NCI-H1694 (cell line): Measurements from ENCODE around the gene AQP6.

Experiments used
- DNase-seq: peaks from one replicate; lab custom pipeline; 2025; lab: John Stamatoyannopoulos, UW

Gene AQP6

GRCh38 chr12:49943625-49943960 is 29.2 kb upstream of the AQP6 start:
- no peak for DNase-seq

DNA sequence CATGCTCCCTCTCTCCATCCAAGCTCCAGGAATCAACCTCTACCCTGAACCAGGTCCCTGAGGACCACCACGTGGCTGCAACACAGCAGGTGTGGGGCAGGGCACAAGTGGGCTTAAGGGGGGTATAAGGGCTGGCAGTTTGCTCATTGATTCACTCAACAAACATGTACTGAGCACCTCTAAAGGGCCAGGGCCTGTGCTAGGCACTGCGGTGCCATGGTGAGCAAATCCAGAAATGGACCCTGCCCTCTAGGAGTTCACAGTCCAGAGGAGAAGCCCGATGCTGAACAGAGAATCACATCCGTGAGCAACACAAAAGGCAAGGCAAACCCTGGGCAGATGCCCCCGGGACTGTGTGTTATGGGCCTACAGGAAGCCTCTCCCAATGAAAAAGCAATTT is 28.7 kb upstream of the AQP6 start:
- DNase-seq = no peak

DNA sequence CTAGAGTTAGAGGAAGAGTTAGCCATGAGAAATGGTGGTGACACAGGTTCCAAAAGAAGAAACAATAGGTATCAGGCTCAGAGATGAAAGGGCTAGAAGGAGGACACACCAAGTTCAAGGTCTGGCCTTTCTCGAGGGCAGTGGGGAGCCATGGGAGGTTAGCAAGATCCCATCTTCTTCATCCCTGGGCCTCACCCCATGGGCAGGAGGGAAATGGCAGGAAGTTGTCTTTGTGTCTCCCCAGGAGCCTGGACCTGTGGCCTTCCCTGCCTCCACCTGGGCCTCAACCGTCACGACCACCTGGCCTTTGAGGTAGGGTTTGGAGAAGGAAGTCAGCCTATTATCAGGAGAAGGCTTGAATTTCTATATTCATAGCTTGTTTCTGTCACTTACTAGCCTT is 28.0 kb upstream of the AQP6 start:
- no peak for DNase-seq

DNA sequence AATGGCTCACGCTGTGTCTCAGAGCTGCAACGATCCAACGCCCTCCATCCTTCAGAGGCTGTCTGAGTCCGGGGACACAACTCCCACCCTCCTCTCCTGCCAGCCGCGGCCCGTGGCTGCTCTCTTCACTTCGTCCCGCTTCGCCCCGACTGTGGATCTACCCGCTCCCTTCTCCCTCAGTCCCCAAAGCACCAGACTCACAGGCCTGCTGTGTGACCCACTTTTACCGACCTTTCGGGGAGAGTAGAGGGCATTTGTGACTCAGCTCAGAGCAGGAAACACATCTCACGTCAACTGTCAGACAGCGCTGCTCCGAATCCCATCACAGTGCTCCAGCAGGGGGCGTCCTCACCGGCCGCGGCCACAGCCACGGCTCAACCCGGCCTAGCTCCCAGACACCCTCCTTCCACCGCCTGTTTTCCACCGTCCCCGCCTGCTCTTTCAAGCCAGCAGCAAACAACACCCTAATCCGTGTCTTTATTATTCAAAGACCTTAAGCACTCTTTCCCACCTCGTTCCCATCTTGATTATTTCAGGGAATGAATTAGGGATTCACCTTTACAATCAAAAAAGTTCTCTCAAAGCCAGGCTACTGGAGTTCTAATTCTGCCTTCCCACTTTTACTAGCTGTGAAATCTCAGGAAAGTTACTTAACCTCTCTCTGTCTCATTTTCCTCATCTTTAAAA is 27.2 kb upstream of the AQP6 start:
- DNase-seq = peak; percentile 67

DNA sequence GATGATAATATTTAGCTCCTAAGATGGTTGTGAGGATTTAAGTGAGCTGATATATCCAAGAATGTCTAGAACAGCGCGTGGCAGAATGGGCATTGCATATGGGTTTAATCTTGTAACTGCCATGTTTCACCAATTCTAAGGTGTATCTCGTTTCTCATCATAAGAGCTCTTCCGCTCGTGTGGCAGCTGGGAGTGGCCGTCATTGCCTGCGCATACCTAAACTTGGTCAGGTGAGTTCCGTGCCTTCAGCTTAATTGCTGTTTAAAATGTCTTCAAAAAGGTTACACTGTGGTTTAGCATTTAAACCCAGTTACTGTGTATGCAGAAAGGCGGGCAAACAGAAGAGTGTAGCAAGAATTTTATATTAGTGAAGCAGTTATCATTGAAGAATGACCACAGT is 26.7 kb upstream of the AQP6 start:
- DNase-seq = no peak

DNA sequence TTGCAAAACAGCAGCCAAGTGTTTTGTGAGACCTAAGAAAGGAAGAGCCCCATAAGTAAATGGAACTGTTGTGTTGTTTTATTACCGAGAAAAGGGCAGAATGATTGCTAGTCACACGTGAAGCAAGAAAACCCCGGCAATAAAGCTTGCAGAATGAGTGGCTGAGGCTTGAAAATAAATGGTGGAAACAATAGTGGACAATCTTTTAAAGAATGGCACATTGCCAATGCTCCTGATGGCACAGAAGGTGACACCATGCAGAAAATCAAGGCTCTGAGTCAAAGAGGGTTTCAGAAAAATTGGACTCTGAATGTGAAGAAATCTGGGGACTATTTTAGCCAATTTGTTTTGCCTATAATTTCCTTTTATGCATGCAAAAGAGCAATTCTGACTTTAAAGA is 26.2 kb upstream of the AQP6 start:
- no peak for DNase-seq

DNA sequence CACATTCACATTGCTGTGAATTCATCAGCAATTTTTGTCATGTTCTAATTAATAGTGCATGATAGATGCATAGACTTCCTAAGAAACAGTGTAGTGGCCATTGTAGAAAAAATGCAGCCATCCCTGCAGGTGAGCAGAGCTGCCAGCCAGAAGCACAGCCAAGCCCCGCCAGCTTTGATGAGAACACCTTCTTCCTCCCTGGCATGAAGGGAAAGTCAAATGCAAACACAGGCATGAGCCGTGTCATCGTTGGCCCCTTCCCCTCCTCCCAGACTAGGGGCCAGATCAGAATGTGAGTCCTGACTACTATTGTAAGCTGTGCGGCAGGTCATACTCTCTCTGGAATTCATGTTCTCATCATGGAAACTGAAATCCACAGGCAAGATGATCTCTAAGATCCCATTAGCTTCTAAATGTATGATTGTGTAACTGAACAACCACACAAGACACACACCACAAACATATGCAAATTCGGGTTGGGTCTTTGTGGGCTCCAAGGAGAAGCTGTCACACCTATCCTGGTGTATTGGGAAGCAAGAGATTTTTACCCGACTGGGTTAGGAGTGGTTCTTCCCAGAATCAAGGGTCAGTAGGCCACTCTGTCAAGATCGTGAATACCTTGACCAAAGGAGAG is 25.0 kb upstream of the AQP6 start:
- no peak for DNase-seq

GRCh38 chr12:49948866-49949845 is 23.6 kb upstream of the AQP6 start:
- DNase-seq = no peak

- DNase-seq = no peak
Measured at GRCh38 chr12:49949866-49950265, 22.9 kb upstream of the AQP6 start.

DNA sequence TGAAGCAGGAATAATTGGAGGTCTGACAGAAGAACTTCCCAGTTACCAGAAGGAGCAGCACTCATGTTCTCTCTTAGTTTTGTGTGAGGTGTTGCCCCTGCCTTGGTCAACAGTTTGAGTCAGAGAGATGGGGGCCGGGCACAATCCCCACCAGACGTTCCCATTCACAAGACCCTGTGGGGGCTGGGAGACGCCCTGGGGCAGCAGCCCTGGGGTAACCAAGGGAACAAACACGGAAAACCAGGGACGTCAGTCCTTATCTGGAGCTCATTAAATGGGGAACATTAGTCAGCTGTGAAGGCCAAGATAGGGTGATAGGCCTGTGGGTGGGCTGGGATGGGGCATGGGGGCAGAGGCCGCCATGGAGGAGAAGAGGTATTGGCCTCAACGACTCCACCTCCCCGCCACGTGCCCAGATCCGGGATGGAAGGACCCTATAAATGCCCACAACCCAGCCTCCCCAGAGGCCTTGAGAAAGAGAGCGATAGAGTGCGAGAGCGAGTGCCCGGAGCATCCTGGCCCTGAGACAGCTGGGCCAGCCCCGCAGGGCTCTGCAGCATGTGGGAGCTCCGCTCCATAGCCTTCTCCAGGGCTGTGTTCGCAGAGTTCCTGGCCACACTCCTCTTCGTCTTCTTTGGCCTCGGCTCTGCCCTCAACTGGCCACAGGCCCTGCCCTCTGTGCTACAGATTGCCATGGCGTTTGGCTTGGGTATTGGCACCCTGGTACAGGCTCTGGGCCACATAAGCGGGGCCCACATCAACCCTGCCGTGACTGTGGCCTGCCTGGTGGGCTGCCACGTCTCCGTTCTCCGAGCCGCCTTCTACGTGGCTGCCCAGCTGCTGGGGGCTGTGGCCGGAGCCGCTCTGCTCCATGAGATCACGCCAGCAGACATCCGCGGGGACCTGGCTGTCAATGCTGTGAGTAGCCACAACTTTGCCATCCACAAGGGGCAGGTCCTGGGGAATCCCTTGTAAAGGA is 22.2 kb upstream of the AQP6 start, which contains the start of gene AQP2:
Gene AQP2 (plus strand): TSS at position 465 of the 979 bp plus-strand sequence. CDS start 94 bp downstream, at position 559.
- no peak for DNase-seq

DNA sequence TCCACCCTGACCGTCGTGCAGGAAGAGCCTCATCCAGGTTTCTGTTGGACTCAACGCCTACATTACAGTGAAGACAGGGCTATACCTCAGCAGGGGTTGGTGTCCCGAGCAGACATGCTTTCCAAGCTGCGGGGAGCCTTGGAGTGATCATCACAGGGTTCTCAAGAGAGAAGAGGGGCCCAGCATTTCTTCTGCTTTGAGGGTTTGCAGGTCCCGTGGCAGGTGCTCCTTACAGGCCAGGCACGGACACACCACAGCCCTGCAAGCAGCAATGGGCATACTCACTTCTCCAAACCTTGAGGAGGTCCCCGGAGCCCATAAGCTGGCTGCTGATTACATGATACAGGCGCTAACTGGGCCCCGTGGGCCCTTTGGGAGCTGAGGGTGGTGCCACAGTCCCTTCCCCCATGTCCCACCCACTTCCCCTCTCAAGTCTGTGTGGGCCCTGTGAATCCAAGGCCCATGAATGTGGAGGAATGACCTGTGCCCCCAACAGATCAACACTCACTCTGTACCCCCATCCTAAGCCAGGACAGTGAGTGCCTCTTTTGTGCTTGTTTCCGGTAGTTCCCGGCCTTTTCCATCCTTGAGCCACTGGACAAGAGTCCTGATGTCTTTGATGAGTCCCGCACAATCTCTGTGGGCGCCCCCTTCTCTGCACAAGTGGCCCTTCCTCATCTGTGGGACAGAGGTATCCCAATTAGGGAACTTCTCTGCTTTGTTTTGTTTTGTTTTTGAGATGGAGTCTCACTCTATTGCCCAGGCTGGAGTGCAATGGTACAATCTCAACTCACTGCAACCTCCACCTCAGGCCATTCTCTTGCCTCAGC is 21.1 kb upstream of the AQP6 start:
- DNase-seq = no peak

- DNase-seq = no peak
Measured at GRCh38 chr12:49952391-49953055, 20.2 kb upstream of the AQP6 start.

DNA sequence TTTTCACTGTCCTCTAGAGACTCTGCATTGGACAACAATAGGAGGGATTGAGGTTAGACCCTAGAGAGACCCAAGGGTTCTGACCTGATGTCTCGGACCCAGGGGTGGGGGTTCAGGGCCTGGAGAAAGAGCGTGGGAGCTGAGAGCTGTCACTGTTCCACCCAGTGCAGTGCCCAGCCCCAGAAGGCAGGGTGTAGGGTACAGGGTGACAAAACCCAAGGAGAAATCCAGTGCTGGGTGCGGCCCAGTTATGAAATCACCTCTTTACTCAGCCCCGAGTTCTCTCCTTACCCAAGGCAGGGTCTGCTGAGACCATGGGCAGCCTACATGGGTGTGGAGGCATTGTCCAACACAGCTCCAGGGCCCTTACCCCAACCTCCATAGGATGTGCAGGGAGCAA is 19.6 kb upstream of the AQP6 start:
- no peak for DNase-seq

GRCh38 chr12:49953961-49954846 is 18.5 kb upstream of the AQP6 start:
- DNase-seq = no peak

- no peak for DNase-seq
Measured at GRCh38 chr12:49954863-49955830, 17.6 kb upstream of the AQP6 start.

DNA sequence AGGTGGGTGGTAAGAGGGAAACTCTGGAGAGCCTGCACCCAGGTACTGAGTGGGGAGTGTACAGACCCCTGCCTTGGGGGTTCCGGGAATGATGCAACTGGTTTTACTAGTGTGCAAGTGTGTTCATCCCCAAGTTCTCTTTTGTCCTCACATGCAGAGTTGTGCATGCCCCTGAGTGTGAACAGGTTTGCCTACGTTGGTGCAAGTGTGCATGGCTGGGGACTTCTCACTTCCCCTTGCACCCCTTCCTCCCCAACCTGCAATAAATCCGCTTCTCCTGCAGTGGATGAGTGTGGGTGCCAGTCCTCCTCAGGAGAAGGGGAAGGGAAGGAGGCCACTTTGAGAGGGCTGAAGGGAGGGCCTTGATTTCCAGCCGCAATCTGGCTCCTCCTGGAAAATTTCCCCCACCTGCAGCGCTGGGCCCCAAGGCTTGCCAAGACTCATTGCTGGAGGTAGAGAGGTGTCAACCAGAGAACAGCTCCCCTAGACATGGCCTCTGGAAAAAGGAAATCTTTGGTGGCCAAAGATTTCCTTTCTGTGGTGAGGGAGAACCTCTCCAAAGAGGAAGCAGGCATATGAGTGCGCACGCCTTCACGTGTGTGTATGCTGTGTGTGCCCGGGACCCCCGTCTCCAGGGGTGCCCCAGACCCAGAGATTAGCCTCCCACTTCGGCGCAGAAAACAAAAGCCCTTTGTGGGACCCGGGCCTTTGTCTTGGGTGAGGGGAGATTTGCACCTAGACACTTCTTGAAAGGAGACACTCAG is 16.7 kb upstream of the AQP6 start:
- no peak for DNase-seq
